HG02852 (cell line): ENCODE data around the gene MOSPD3.

Experiments used
- ATAC-seq: cut with Tn5 transposase; IDR thresholded peaks from one replicate; pipeline ENCODE4 v1.9.1; 2021; ENCODE audit warnings: mild to moderate bottlenecking, moderate library complexity; ENCODE audit not compliant: unreplicated experiment

MOSPD3 gene

GRCh38 chr7:100575206-100575631, 37.1 kb upstream of the MOSPD3 start:
- ATAC-seq, result no peak

GRCh38 chr7:100575746-100576383, 36.5 kb upstream of the MOSPD3 start:
- no peak for ATAC-seq

GRCh38 chr7:100576384-100576993, 35.9 kb upstream of the MOSPD3 start:
- no peak for ATAC-seq

GRCh38 chr7:100577103-100577502, 35.2 kb upstream of the MOSPD3 start:
- ATAC-seq, result no peak

- no peak for ATAC-seq
Measured at GRCh38 chr7:100577507-100577906, 34.8 kb upstream of the MOSPD3 start.

- no peak for ATAC-seq
Measured at GRCh38 chr7:100578246-100579183, 33.8 kb upstream of the MOSPD3 start.

- ATAC-seq, result no peak
Measured at GRCh38 chr7:100580466-100581283, 31.7 kb upstream of the MOSPD3 start.

GRCh38 chr7:100582041-100582579, 30.2 kb upstream of the MOSPD3 start:
- no peak for ATAC-seq

- ATAC-seq, result no peak
Measured at GRCh38 chr7:100582650-100583049, 29.7 kb upstream of the MOSPD3 start.

- ATAC-seq, result no peak
Measured at GRCh38 chr7:100583132-100584053, 28.9 kb upstream of the MOSPD3 start.

- no peak for ATAC-seq
Measured at GRCh38 chr7:100584054-100584682, 28.2 kb upstream of the MOSPD3 start.

- ATAC-seq, result no peak
Measured at GRCh38 chr7:100584683-100585510, 27.4 kb upstream of the MOSPD3 start.

- ATAC-seq, result peak; percentile 21
Measured at GRCh38 chr7:100585511-100586265, 26.7 kb upstream of the MOSPD3 start, which contains the start of gene LRCH4. TSS of gene LRCH4 (minus strand) at chr7:100586129. CDS start at chr7:100586100, 29 bp downstream.

- ATAC-seq, result peak; percentile 87
Measured at GRCh38 chr7:100586266-100587025, 25.9 kb upstream of the MOSPD3 start, which contains the start of gene FBXO24. TSS of gene FBXO24 (plus strand) at chr7:100586328. CDS start at chr7:100586626, 298 bp downstream.

- no peak for ATAC-seq
Measured at GRCh38 chr7:100588438-100588837, 23.9 kb upstream of the MOSPD3 start.

GRCh38 chr7:100589341-100589947, 22.9 kb upstream of the MOSPD3 start:
- no peak for ATAC-seq
